Nephron (organoid): Measurements from ENCODE around the gene BCAS3.

Experiments used
- H3K27ac Mint-ChIP-seq, 3 experiments: 2 replicates each; pipeline ENCODE4 v1.8.0; 2020; ENCODE audit warnings: mixed read lengths in 3 of 3, mild to moderate bottlenecking in 2 of 3, moderate library complexity in 1 of 3
- H3K27me3 Mint-ChIP-seq: 2 replicates; pipeline ENCODE4 v1.8.0; 2021; ENCODE audit warnings: low read depth, mild to moderate bottlenecking, moderate library complexity, mixed read lengths
- H3K36me3 Mint-ChIP-seq: 2 replicates; pipeline ENCODE4 v1.8.0; 2020; ENCODE audit warnings: low read depth, mixed read lengths
- H3K4me1 Mint-ChIP-seq: 2 replicates; pipeline ENCODE4 v1.8.0; 2020; ENCODE audit warnings: mixed read lengths
- H3K4me3 Mint-ChIP-seq, 3 experiments: 2 replicates each; pipeline ENCODE4 v1.8.0; 2020; ENCODE audit warnings: mild to moderate bottlenecking in 3 of 3, mixed read lengths in 3 of 3, moderate library complexity in 2 of 3
- H3K9me3 Mint-ChIP-seq: 2 replicates; pipeline ENCODE4 v1.8.0; 2020; ENCODE audit warnings: mixed read lengths
- CTCF ChIP-seq, 3 experiments: fragments of 200-600 bp; sonication (generic); IDR thresholded peaks; one replicate each; pipeline ENCODE4 v1.5.0; 2021; ENCODE audit warnings: antibody characterized with exemption in 3 of 3; ENCODE audit not compliant: unreplicated experiment in 3 of 3

BCAS3 gene

GRCh38 chr17:61131585-61131984 lies 453.9 kb downstream of the BCAS3 start:
- peak overlapping the region in 2 of 3 experiments; percentile 25 to 33 for H3K4me3 Mint-ChIP-seq
- peaks cover 62% of the 10 kb centered on the region for H3K4me1 Mint-ChIP-seq
- no peak for TF ChIP-seq CTCF (IDR thresholded peaks at IDR 0.05; ENCODE audit: unreplicated experiment in 3 of 3)
- H3K27ac Mint-ChIP-seq = peak overlapping the region; percentile 61 to 87 (median 83)
- no peaks in the 10 kb centered on the region for H3K9me3 Mint-ChIP-seq
- no peaks in the 10 kb centered on the region for H3K27me3 Mint-ChIP-seq
- no peaks in the 10 kb centered on the region for H3K36me3 Mint-ChIP-seq

GRCh38 chr17:61132524-61132923 lies 454.9 kb downstream of the BCAS3 start:
- Mint-ChIP-seq H3K27me3 (no peaks in the 10 kb centered on the region), H3K9me3 (no peaks in the 10 kb centered on the region), H3K4me1 (peaks cover 53% of the 10 kb centered on the region), H3K4me3 (peak overlapping the region in 1 of 3 experiments; percentile 14), H3K36me3 (no peaks in the 10 kb centered on the region), H3K27ac (peak overlapping the region; percentile 61 to 83 (median 65))
- TF ChIP-seq CTCF (IDR thresholded peaks at IDR 0.05; ENCODE audit: unreplicated experiment in 3 of 3) = no peak

GRCh38 chr17:61133853-61134252 lies 456.2 kb downstream of the BCAS3 start:
- H3K27me3 Mint-ChIP-seq = no peaks in the 10 kb centered on the region
- H3K4me3 Mint-ChIP-seq = no peak overlapping the region
- peak overlapping the region in 1 of 3 experiments; percentile 52 for H3K27ac Mint-ChIP-seq
- TF ChIP-seq CTCF (IDR thresholded peaks at IDR 0.05; ENCODE audit: unreplicated experiment in 3 of 3) = no peak
- H3K36me3 Mint-ChIP-seq = no peaks in the 10 kb centered on the region
- H3K9me3 Mint-ChIP-seq = no peaks in the 10 kb centered on the region
- peaks cover 45% of the 10 kb centered on the region for H3K4me1 Mint-ChIP-seq

GRCh38 chr17:61134551-61135235 lies 457.0 kb downstream of the BCAS3 start:
- Mint-ChIP-seq H3K4me1 (peaks cover 45% of the 10 kb centered on the region), H3K36me3 (no peaks in the 10 kb centered on the region), H3K9me3 (no peaks in the 10 kb centered on the region), H3K4me3 (no peak overlapping the region), H3K27ac (no peak overlapping the region), H3K27me3 (no peaks in the 10 kb centered on the region)
- TF ChIP-seq CTCF (IDR thresholded peaks at IDR 0.05; ENCODE audit: unreplicated experiment in 3 of 3) = no peak

- Mint-ChIP-seq H3K4me1 (peaks cover 45% of the 10 kb centered on the region), H3K27me3 (no peaks in the 10 kb centered on the region), H3K27ac (peak overlapping the region; percentile 9 to 34 (median 14)), H3K9me3 (no peaks in the 10 kb centered on the region), H3K4me3 (peak overlapping the region in 1 of 3 experiments; percentile 29), H3K36me3 (no peaks in the 10 kb centered on the region)
- no peak for TF ChIP-seq CTCF (IDR thresholded peaks at IDR 0.05; ENCODE audit: unreplicated experiment in 3 of 3)
Measured at GRCh38 chr17:61135782-61136181, 458.1 kb downstream of the BCAS3 start.

- TF ChIP-seq CTCF (IDR thresholded peaks at IDR 0.05; ENCODE audit: unreplicated experiment in 3 of 3) = no peak
- peak overlapping the region; percentile 9 to 34 (median 14) for H3K27ac Mint-ChIP-seq
- H3K36me3 Mint-ChIP-seq = no peaks in the 10 kb centered on the region
Measured at GRCh38 chr17:61136296-61136695, 458.6 kb downstream of the BCAS3 start.

More at GRCh38 chr17:61136296-61136695, 458.6 kb downstream of the BCAS3 start:
- Mint-ChIP-seq H3K4me1 (peaks cover 47% of the 10 kb centered on the region), H3K27me3 (no peaks in the 10 kb centered on the region), H3K4me3 (no peak overlapping the region), H3K9me3 (no peaks in the 10 kb centered on the region)
